Stimulated activated CD4-positive, alpha-beta T cell treated with anti-CD3 and anti-CD28 coated beads, Interleukin-12 subunit alpha, Interleukin-12 subunit beta, amount 100 ng/mL, for 24 hours (primary cell): ENCODE measurements around the gene RNASE8.
A peak's percentile ranks its signal among the peaks of the same experiment; 100 is the strongest.
"Not testable (repeated sequence)": the region's sequence is repeated elsewhere in the genome, so short reads cannot be mapped to it uniquely, and the experiment has no call there.

ENCODE experiments used
- DNase-seq, 2 experiments: peaks; one replicate each; pipeline ENCODE4 v3.0.0-alpha.2; 2020; ENCODE audit warnings: low read depth in 2 of 2

RNASE8 gene

GRCh38 chr14:21057803-21058675 is at the start of gene RNASE8:
Gene RNASE8 (plus strand): TSS chr14:21057822. CDS start chr14:21057893, 71 bp downstream.
- no peak for DNase-seq

- DNase-seq, result not testable (repeated sequence)
Observed at GRCh38 chr14:21009721-21010120, 47.9 kb upstream of the RNASE8 start.

- no peak for DNase-seq
Observed at GRCh38 chr14:21011136-21011535, 46.5 kb upstream of the RNASE8 start.

GRCh38 chr14:21014761-21015190 is 42.8 kb upstream of the RNASE8 start:
- peak; percentile 58 to 81 for DNase-seq

- DNase-seq, result no peak
Observed at GRCh38 chr14:21015312-21015711, 42.3 kb upstream of the RNASE8 start.

GRCh38 chr14:21016413-21017190 is 41.0 kb upstream of the RNASE8 start:
- DNase-seq, result no peak

- DNase-seq, result no peak
Observed at GRCh38 chr14:21017528-21018245, 39.9 kb upstream of the RNASE8 start.

- no peak for DNase-seq
Observed at GRCh38 chr14:21018286-21018685, 39.3 kb upstream of the RNASE8 start.

GRCh38 chr14:21018781-21019180 is 38.8 kb upstream of the RNASE8 start:
- no peak for DNase-seq

- DNase-seq, result no peak
Observed at GRCh38 chr14:21019366-21019765, 38.3 kb upstream of the RNASE8 start.

GRCh38 chr14:21020977-21021545 is 36.6 kb upstream of the RNASE8 start:
- DNase-seq, result no peak

- DNase-seq, result no peak
Observed at GRCh38 chr14:21022686-21023085, 34.9 kb upstream of the RNASE8 start.

- no peak for DNase-seq
Observed at GRCh38 chr14:21023174-21023573, 34.4 kb upstream of the RNASE8 start.

GRCh38 chr14:21023817-21024584 is 33.6 kb upstream of the RNASE8 start:
- DNase-seq, result peak in 1 of 2 experiments; percentile 9

GRCh38 chr14:21024585-21025370 is 32.8 kb upstream of the RNASE8 start, which contains the start of gene NDRG2:
Gene NDRG2 (minus strand): TSS chr14:21025061. CDS start chr14:21023315, 1,746 bp downstream.
- DNase-seq, result peak; percentile 29 to 55

- DNase-seq, result no peak
Observed at GRCh38 chr14:21025371-21026273, 32.0 kb upstream of the RNASE8 start.

- DNase-seq, result no peak
Observed at GRCh38 chr14:21026274-21026987, 31.2 kb upstream of the RNASE8 start.

GRCh38 chr14:21026988-21027315 is 30.7 kb upstream of the RNASE8 start:
- DNase-seq, result no peak
